Lung microvascular endothelial cell (primary cell): ENCODE results near the gene RAPH1. TPM values are rescaled to one million over a fixed set of nuclear protein-coding genes. Genes with fewer than 3 reads are reported as not detected.

Source experiments
- DNase-seq, 2 donors: peaks; one replicate each; pipeline versions ENCODE4 v3.0.0 to v3.0.0-alpha.2; 2010; ENCODE audit warnings: low read depth in 2 of 2
- total RNA-seq: library from RNA; depleted of rRNA; stranded (reverse); fragments of >200 nt; gene quantifications from 2 replicates; pipeline ENCODE4 v1.2.1, GENCODE V29; 2014

The RAPH1 gene
- 17.3 and 24.6 TPM in 2 replicates for total RNA-seq

- DNase-seq = peak; percentile 88 to 91
Observed at GRCh38 chr2:203535078-203535783, at the start of gene RAPH1. Gene RAPH1 (minus strand): TSS chr2:203535301. CDS start chr2:203495353, 39,948 bp downstream.

GRCh38 chr2:203584784-203585183, 49.7 kb upstream of the RAPH1 start:
- no peak for DNase-seq

GRCh38 chr2:203583701-203584100, 48.6 kb upstream of the RAPH1 start:
- DNase-seq = peak in 1 of 2 donors; percentile 79

- DNase-seq = peak in 1 of 2 donors; percentile 23
Observed at GRCh38 chr2:203583084-203583695, 48.1 kb upstream of the RAPH1 start.

GRCh38 chr2:203582468-203582867, 47.4 kb upstream of the RAPH1 start:
- peak; percentile 43 to 51 for DNase-seq

GRCh38 chr2:203580844-203581243, 45.7 kb upstream of the RAPH1 start:
- DNase-seq = no peak

GRCh38 chr2:203579730-203580129, 44.6 kb upstream of the RAPH1 start:
- no peak for DNase-seq

- peak in 1 of 2 donors; percentile 21 for DNase-seq
Observed at GRCh38 chr2:203578759-203579643, 43.9 kb upstream of the RAPH1 start.

- no peak for DNase-seq
Observed at GRCh38 chr2:203574824-203575223, 39.7 kb upstream of the RAPH1 start.

- no peak for DNase-seq
Observed at GRCh38 chr2:203572316-203572715, 37.2 kb upstream of the RAPH1 start.

- no peak for DNase-seq
Observed at GRCh38 chr2:203569677-203570316, 34.7 kb upstream of the RAPH1 start.

GRCh38 chr2:203567691-203568090, 32.6 kb upstream of the RAPH1 start:
- no peak for DNase-seq

GRCh38 chr2:203566161-203566560, 31.1 kb upstream of the RAPH1 start:
- no peak for DNase-seq

- no peak for DNase-seq
Observed at GRCh38 chr2:203565076-203565475, 30.0 kb upstream of the RAPH1 start.

- no peak for DNase-seq
Observed at GRCh38 chr2:203562268-203562667, 27.2 kb upstream of the RAPH1 start.

GRCh38 chr2:203559641-203560040, 24.5 kb upstream of the RAPH1 start:
- no peak for DNase-seq

GRCh38 chr2:203553784-203554183, 18.7 kb upstream of the RAPH1 start:
- DNase-seq = no peak

- DNase-seq = no peak
Observed at GRCh38 chr2:203551778-203552177, 16.7 kb upstream of the RAPH1 start.

GRCh38 chr2:203550266-203550665, 15.2 kb upstream of the RAPH1 start:
- no peak for DNase-seq

GRCh38 chr2:203549406-203549805, 14.3 kb upstream of the RAPH1 start:
- DNase-seq = no peak

- DNase-seq = no peak
Observed at GRCh38 chr2:203548887-203549286, 13.8 kb upstream of the RAPH1 start.

GRCh38 chr2:203547356-203547755, 12.3 kb upstream of the RAPH1 start:
- DNase-seq = no peak
